ENCODE measurements around the gene NSL1. TPM values are rescaled to one million over a fixed set of nuclear protein-coding genes. Genes with fewer than 3 reads are reported as not detected.
A peak's percentile ranks its signal among the peaks of the same experiment; 100 is the strongest.

NSL1 gene
- total RNA-seq, 1 donor: 28.2 TPM

- Histone ChIP-seq H3K79me2 (ENCODE audit: insufficient read depth, low read length) (peaks cover 2% of the 10 kb centered on the region), H4K20me1 (ENCODE audit: insufficient read depth, low read length) (no peaks in the 10 kb centered on the region), H3K9me3 (ENCODE audit: low read depth, low read length) (no peaks in the 10 kb centered on the region), H3K4me1 (ENCODE audit: insufficient read depth, low read length) (peaks cover 20% of the 10 kb centered on the region), H2AFZ (ENCODE audit: low read length) (no peak overlapping the region), H3K4me2 (ENCODE audit: insufficient read depth, low read length) (no peak overlapping the region), H3K27ac (ENCODE audit: low read depth, low read length) (no peak overlapping the region), H3K4me3 (ENCODE audit: insufficient read depth, low read length) (no peak overlapping the region), H3K36me3 (ENCODE audit: insufficient read depth, low read length) (no peaks in the 10 kb centered on the region), H3K27me3 (ENCODE audit: insufficient read depth, low read length) (no peaks in the 10 kb centered on the region)
- no peak for TF ChIP-seq CTCF (IDR thresholded peaks at IDR 0.05; ENCODE audit: extremely low read depth, low read depth, low read length)
- no peak for DNase-seq (ENCODE audit: insufficient read length, low spot score, missing footprints)
These were observed 37.4 kb downstream of the NSL1 start for GRCh38 chr1:212754193-212754592.

- Histone ChIP-seq H3K27ac (ENCODE audit: low read depth, low read length) (no peak overlapping the region), H3K27me3 (ENCODE audit: insufficient read depth, low read length) (no peaks in the 10 kb centered on the region), H3K4me3 (ENCODE audit: insufficient read depth, low read length) (no peak overlapping the region)
These were observed 37.8 kb downstream of the NSL1 start for GRCh38 chr1:212753749-212754148.

GRCh38 chr1:212752934-212753497, 38.6 kb downstream of the NSL1 start:
- Histone ChIP-seq H3K79me2 (ENCODE audit: insufficient read depth, low read length) (peaks cover 2% of the 10 kb centered on the region), H3K9me3 (ENCODE audit: low read depth, low read length) (no peaks in the 10 kb centered on the region), H3K4me2 (ENCODE audit: insufficient read depth, low read length) (peak overlapping the region; percentile 85), H4K20me1 (ENCODE audit: insufficient read depth, low read length) (no peaks in the 10 kb centered on the region), H3K27ac (ENCODE audit: low read depth, low read length) (peak overlapping the region; percentile 59), H2AFZ (ENCODE audit: low read length) (peak overlapping the region; percentile 80), H3K4me1 (ENCODE audit: insufficient read depth, low read length) (peaks cover 20% of the 10 kb centered on the region), H3K4me3 (ENCODE audit: insufficient read depth, low read length) (peak overlapping the region; percentile 63), H3K36me3 (ENCODE audit: insufficient read depth, low read length) (no peaks in the 10 kb centered on the region), H3K27me3 (ENCODE audit: insufficient read depth, low read length) (no peaks in the 10 kb centered on the region)
- TF ChIP-seq CTCF (IDR thresholded peaks at IDR 0.05; ENCODE audit: extremely low read depth, low read depth, low read length): no peak
- DNase-seq (ENCODE audit: insufficient read length, low spot score, missing footprints): no peak

More at GRCh38 chr1:212753749-212754148, 37.8 kb downstream of the NSL1 start:
- H4K20me1 ChIP-seq (ENCODE audit: insufficient read depth, low read length): no peaks in the 10 kb centered on the region
- TF ChIP-seq CTCF (IDR thresholded peaks at IDR 0.05; ENCODE audit: extremely low read depth, low read depth, low read length): no peak
- no peaks in the 10 kb centered on the region for H3K9me3 ChIP-seq (ENCODE audit: low read depth, low read length)
- no peaks in the 10 kb centered on the region for H3K36me3 ChIP-seq (ENCODE audit: insufficient read depth, low read length)
- no peak overlapping the region for H2AFZ ChIP-seq (ENCODE audit: low read length)
- H3K4me1 ChIP-seq (ENCODE audit: insufficient read depth, low read length): peaks cover 20% of the 10 kb centered on the region
- peaks cover 2% of the 10 kb centered on the region for H3K79me2 ChIP-seq (ENCODE audit: insufficient read depth, low read length)
- no peak for DNase-seq (ENCODE audit: insufficient read length, low spot score, missing footprints)
- no peak overlapping the region for H3K4me2 ChIP-seq (ENCODE audit: insufficient read depth, low read length)

- peak overlapping the region; percentile 63 for H3K4me3 ChIP-seq (ENCODE audit: insufficient read depth, low read length)
- DNase-seq (ENCODE audit: insufficient read length, low spot score, missing footprints): no peak
- no peaks in the 10 kb centered on the region for H3K9me3 ChIP-seq (ENCODE audit: low read depth, low read length)
- H3K27ac ChIP-seq (ENCODE audit: low read depth, low read length): peak overlapping the region; percentile 59
- H3K27me3 ChIP-seq (ENCODE audit: insufficient read depth, low read length): no peaks in the 10 kb centered on the region
- H3K4me2 ChIP-seq (ENCODE audit: insufficient read depth, low read length): peak overlapping the region; percentile 85
- H3K79me2 ChIP-seq (ENCODE audit: insufficient read depth, low read length): no peaks in the 10 kb centered on the region
- H2AFZ ChIP-seq (ENCODE audit: low read length): peak overlapping the region; percentile 80
- no peaks in the 10 kb centered on the region for H4K20me1 ChIP-seq (ENCODE audit: insufficient read depth, low read length)
- no peaks in the 10 kb centered on the region for H3K36me3 ChIP-seq (ENCODE audit: insufficient read depth, low read length)
- TF ChIP-seq CTCF (IDR thresholded peaks at IDR 0.05; ENCODE audit: extremely low read depth, low read depth, low read length): no peak
- peaks cover 20% of the 10 kb centered on the region for H3K4me1 ChIP-seq (ENCODE audit: insufficient read depth, low read length)
These were observed 39.2 kb downstream of the NSL1 start for GRCh38 chr1:212752252-212752933.

All from osteoblast (primary cell).